Epidermal melanocyte (primary cell): ENCODE data around the gene HECW1.
"Not testable (repeated sequence)": the region's sequence is repeated elsewhere in the genome, so short reads cannot be mapped to it uniquely, and the experiment has no call there.

Source experiments
- DNase-seq: peaks from one replicate; pipeline ENCODE4 v3.0.0; 2011; ENCODE audit warnings: low spot score; ENCODE audit not compliant: insufficient read length

HECW1 gene

GRCh38 chr7:43594020-43594419, 481.6 kb downstream of the HECW1 start:
- DNase-seq = no peak

GRCh38 chr7:43596426-43596825, 484.0 kb downstream of the HECW1 start:
- DNase-seq = not testable (repeated sequence)

- no peak for DNase-seq
Measured at GRCh38 chr7:43600056-43600455, 487.6 kb downstream of the HECW1 start.

GRCh38 chr7:43602256-43602655, 489.8 kb downstream of the HECW1 start:
- no peak for DNase-seq

- DNase-seq = no peak
Measured at GRCh38 chr7:43604251-43604650, 491.8 kb downstream of the HECW1 start.

GRCh38 chr7:43609097-43609496, 496.6 kb downstream of the HECW1 start:
- no peak for DNase-seq

- no peak for DNase-seq
Measured at GRCh38 chr7:43612128-43612527, 499.7 kb downstream of the HECW1 start.

GRCh38 chr7:43612599-43613589, 500.4 kb downstream of the HECW1 start:
- no peak for DNase-seq
